ENCODE results near the gene SSR3.
A peak's percentile ranks its signal among the peaks of the same experiment; 100 is the strongest.
"Not testable (repeated sequence)": the region's sequence is repeated elsewhere in the genome, so short reads cannot be mapped to it uniquely, and the experiment has no call there.

SSR3 gene

DNA sequence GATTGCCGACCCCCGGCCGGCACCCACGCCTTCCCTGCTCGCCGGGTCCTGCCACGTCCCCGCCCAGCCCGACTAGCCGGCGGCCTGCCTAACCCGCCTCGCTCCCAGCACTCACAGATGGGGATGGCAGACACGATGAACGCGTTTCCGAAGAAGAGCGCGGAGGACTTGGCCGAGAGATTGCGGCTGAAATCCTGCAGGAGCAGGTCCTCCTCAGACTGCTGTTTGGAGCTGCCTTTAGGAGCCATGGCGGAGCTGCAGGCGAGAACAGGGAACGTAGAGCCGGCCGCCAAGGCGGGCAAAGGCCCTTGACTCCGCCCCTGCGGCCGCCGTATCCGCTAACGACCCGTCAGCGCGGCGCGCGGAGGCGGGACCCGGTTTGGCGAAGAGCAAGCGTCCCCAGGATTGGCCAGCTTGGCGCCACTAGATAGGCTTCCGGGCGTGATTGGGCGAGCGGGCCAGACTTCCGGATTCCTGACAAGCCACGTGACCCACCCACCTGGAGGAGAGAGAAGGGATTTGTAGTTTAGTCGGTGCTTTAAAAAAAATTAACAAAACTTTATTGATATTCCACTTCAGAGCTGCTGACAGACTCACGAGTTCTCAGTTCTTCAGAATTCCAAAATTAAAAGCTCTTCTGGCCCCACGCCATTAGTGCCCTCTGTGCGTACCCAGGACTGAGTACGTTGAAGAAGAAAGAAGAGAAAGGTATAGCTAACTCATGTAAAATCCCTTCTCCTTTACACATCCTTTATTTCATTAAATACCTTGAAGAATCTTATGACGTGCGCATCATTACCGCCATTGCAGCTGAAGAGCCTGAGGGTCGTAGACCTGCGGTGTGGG, at the start of gene SSR3:
Gene SSR3, minus strand, starts transcription at position 276 of the 846 bp plus-strand sequence. Its CDS starts 28 bp downstream, at position 248.
- DNase-seq, result peak; percentile 96

DNA sequence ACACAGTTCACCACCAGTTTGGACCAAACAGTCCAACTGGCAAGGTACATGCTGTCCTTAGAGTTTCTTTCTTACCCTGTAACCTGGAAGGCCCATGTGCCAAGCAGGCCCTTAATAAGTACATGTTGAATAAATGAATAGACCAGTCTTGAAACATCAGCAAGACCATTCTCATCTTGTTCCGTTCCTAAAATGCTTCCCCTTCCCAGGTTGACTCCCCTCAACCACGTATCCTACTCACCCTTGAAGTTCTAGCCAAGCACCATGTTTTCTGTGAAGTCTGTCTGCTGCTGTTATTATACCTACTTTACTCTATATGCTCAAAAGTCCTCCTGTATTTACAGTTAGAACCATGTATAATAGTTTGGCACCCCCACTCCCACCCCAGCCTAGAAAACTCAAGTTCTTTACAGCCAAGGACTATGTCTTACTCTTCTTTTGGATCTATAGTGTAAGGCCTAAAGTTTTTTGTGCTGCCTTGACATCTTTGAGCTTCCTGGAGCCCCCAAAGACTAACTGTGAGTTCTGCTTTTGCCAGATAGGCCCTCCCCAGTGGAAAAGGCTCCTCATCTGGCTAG, 49.2 kb upstream of the SSR3 start:
- no peak for DNase-seq

DNA sequence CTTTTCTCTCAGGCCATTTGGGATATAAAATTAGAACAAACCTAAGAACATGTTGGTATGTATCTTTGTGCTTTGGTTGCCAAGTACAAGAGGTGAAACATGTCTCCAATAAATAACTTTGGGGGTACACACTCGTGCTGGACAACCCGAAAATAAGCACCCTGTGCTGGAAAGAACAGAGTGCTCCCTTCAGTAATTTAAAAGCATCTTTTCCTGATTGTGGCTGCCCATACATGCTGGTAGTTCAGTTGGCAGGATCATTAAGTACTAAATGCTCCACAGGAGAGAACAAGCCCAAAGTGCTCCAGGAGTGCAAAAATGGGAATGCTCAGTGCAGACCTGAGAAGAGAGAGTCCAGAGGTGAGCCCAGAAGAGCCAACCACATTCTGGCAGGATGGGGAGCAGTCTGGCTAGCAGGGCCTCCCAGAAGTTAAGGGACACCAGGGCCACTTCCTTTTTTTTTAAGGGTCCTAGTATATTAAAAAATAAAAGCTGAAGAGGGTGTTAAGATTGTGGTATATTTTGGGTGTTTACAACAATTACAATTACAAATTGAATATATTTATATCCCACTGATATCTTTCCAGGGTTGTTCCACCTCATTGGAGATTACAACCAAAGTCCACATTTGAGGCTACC, 48.6 kb upstream of the SSR3 start:
- no peak for DNase-seq

DNA sequence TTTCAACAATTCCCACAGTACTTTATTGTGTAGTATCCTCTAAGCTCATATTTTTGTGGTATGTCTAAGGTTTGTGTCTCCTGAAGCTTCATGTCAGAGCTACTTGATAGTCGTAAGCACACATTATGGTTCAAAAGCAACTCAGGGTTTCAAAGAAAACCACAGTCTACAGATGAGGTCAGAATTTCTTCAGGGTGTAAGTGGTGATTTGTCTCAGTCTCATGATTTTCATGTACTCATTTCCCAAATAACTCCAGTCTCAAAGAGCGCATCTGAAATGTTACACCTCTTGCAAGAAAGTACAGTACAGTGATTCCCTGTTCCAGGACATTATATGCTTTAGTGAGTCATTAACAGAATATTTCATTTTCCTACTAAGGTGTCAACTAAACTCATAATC, 47.5 kb upstream of the SSR3 start:
- DNase-seq, result no peak

DNA sequence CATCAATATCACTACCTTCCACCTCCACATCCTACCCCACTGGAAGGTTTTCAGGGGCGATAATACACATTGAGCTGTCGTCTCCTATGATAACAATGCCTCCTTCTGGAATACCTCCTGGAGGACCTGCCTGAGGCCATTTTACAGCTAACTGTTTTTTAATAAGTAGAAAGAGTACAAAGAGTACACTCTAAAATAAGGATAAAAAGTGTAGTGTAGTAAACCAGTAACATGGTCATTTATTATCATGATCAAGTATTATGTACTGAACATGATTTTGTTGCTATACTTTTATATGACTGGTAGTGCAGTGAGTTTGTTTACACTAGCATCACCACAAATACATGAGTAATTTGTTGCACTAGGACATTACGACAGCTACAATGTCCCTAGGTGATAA, 46.6 kb upstream of the SSR3 start:
- DNase-seq, result no peak

DNA sequence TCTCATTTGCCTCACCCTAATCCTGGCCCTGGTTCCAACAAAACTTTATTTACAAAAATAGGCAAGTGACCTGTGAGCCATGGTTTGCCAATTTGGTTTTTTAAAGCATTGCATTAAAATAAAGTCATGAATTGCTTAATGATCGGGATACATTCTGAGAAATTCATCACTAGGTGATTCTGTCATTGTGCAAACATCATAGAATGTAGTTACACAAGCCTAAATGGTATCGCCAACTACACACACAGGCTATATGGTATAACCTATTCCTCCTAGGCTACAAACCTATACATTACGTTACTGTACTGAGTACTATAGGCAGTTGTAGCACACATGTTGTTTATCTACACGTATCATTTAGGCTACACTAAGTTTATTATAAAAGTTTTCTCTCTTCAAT, 45.9 kb upstream of the SSR3 start:
- no peak for DNase-seq

DNA sequence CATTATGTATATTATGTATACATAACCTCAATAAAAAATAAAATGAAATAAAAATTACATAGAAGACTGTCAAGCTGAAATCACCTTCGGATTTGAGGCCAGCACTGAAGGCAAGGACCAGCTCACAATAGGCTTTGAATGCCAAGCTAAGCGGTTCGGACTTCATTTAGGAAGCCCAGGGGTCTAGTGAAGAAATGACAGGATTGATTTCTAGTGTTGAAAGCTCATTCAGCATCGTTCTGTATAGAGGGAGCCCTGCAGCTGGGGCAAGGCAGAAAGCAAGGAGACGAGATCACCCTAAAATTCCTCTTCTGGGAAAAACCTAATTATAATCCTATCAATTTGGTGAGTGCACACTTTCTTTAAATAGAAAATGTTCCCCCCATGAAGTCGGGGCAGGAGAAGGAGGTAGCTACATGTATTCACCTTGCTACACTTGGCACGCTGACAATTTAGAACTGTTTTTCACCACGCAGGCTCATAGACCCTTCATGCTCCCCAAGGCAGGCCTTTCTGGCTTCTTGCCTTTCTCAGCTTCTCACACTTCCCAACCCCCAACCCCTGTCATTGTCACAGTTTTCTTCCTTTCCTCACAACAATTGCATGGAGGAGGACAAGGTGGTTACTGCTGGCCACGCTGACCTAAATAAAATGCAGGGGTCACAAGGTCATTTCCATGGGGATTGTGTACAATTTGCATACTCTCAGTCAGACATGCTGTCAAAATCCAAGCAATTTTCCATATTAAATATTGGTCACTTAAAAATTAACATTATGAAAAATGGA, 44.4 kb upstream of the SSR3 start:
- DNase-seq, result no peak

DNA sequence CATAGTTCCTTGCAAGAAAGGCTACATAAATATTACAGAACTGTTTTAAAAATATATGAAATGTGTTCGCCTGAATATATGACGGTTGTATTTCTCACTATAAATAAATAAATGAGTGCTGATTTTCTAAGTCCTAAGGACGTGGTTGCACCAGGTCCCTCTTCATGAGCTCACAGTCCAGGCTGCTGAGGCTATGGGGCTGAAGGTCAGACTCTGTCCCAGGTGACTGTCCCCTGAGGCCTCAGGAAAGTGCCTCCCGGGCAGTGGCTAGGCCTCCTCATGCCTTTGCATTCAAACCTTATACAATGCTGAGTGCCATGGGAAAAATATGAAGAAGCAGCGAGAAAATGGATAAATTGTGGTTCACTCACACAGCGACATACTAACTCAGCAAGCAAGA, 43.5 kb upstream of the SSR3 start:
- DNase-seq, result no peak

DNA sequence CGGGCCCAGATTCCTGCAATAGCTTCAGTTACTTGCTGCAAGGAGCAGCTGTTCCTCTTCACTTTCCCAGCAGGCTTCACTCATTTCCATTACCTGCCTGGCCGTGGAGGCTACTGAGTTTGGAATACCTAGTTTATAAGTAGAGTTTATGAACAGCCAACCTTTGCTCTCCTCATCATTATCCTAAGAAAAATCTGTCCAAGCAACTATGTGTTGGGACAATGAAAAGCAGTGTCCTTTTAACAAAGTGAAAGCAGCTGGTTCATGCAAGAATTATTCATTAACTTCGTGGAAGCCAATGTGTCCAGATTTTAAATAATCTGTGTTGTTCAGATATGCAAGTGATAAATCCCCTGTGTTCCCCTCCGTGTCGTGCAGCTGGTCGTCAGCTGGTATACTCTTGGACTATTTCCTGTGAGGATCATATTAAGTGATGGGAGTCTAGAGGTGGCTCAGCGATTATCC, 39.3 kb upstream of the SSR3 start:
- no peak for DNase-seq

DNA sequence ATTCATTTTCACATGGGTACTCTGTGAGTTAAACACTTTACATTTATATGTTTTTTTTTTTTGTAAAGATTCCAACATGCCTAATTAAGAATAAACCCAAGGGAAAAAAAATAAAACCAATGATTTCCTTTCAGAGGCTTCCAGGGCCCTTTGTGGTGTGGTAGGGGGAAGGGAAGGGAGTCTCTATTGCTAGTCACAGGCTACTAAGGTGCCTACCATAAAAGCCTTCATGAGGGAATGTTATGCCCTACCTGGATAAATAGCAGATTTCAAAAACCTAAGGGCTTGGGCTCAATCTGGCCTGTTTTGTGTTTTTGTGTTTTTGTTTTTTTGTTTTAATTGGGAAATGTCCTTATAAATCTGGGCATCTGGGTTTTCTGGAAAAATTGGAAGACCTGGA, 38.9 kb upstream of the SSR3 start:
- no peak for DNase-seq

DNA sequence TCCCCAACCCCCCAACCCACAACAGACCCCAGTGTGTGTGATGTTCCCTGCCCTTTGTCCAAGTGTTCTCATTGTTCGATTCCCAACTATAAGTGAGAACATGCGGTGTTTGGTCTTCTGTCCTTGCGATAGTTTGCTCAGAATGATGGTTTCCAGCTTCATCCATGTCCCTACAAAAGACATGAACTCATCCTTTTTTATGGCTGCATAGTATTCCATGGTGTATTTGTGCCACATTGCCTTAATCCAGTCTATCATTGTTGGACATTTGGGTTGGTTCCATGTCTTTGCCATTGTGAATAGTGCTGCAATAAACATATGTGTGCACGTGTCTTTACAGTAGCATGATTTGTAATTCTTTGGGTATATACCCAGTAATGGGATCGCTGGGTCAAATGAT, 34.9 kb upstream of the SSR3 start:
- not testable (repeated sequence) for DNase-seq

DNA sequence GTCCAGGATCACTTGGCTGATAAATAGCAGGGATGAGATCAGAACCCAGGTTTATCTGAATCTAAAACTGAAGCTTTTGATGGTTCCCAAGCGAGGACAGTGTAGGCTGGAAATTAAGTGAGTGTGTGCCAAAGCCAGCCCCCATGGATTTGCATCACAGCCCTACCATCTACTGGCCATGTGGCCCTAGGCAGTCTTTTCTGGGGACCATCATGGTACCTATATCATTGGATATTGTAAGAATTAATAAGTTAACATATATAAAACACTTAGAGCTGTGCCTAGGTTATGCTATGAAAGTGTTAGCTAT, 32.8 kb upstream of the SSR3 start:
- no peak for DNase-seq

DNA sequence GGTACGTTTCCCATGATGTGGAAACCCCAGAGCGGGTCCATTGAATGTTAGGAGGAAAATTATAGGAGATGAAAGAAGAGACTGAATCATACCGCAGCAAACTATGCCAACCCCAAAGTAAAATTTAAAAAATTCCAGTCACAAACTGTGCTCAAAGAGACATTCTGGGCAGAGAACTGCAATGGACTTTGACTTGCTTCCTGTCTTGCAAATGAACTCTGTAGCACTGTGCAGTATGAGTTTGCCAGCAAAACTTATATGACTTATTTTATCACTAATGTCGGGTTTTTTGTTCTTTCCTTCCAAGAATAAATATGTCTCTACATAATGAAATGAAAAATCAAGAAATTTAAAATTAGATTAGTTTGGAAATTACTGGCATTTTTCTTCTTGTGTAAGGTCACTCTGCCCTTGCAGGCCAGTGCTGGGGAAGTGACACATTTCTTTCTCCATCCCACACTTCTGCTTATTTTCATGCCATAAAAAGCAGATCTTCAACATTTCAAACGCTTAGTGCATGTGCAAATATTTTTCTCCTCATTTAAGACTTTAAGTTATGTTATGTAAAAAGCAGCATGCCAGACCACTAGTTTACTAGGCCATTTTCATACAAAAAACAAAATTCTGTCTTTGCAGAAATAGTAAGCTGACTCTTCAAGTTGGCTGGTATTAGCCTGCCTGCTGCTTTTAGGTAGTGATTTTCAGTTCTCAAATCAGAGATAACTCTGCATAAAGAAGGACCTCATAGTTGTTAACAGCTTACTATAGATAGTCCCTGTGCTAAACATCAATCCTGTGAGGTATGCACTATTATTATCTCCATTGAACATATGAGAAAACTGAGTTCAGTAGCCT, 32.2 kb upstream of the SSR3 start:
- no peak for DNase-seq

DNA sequence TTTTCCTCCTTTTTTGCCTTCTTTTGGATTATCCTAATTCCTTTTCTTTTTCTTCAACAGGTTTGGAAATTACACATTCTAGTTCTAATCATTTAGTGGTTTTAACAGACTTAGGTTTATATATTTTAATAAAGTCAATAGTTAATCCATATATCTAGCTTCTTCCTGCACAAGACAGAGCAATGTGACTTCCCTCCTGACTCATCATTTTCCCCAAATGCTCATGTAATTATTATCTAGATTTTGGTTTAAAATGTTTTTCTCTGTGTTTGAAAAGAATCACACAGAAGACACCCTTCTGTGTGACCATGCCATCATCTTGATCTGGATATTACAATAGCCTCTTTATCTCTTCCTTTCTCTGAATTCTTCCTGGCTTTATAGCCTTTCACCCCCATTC, 28.6 kb upstream of the SSR3 start:
- no peak for DNase-seq

DNA sequence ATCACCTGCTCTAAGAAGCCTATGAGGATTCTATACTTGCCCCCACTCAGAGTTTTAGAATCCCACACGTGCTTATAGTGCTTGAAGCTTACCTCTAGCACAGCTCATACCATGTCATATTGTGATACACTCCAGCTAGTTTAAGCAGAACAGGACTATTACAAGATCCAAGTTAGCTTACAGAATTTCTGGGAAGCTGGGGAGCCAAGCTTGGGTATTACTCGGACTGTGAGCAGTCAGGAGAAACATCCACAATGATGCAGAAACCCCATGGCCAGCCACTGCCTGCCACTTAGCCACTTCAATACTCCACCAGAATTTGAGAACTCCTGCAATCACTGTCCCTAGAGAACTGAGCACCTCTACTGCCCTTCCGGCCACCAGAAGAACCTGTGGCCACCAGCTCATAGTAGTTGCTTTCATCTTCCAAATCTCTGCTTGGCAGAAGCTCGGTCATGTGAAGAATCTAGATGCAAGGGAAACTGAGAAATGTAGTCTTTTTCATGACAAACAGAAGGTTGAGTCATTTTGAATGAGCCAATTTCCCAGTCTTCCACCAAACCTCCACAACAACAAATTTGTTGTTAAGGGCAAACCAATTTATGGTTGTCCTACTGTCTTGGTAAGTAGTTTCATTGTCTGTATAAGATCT, 27.7 kb upstream of the SSR3 start:
- DNase-seq, result no peak

DNA sequence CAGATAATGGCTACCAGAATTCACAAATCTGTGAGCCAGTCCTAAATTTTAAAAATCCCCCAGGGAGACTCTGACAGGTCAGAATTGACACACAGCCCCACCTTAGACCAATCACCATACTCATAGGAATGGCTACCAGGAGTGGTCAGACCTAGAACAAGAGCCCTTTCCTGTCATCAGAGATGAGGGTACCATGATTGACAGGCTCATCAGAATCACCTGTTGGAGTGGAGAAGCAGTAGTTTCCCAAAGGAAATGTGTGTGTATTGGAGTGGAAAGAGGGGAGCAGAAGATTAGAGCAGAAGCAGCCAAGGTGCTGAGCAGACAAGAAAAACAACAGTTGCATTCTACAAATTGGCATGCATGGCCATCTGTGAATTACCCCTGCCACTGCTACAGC, 27.0 kb upstream of the SSR3 start:
- DNase-seq, result no peak

DNA sequence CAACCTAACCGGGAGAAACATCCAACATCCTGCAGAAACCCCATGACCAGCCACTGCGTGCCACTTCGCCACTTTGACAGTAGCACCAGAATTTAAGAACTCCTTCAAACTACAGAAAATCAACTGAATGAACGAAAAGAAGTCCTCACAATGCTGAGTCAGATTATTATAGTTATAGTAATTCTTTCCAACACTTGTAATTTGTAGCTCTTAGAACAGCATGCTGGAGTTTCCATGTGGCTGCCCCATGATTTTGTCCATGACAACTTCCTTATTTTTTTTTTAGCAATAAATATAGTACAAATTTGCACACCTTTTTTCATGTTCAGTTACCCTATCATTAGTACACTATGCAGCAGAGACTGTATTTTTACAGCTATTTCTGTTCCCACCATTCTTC, 26.1 kb upstream of the SSR3 start:
- DNase-seq, result no peak

DNA sequence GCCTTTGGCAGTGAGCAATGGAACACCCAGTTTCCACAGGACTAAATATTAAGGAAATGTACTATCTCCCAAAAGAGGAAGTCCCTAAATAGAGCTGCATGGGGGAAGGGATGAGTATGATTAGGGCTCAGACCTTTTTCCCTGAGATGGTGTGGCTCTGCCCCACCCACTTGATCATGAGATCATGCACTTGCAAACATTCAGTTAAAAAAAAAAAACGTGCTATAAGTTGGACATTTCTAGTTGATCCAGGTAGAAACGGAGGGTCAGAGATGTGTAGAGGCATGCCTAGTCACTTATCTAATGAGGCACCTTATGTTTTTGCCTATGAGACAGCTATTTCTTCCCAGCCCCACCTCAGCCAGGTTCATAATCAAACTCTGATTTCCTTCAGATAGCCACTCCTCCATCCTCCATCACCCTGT, 24.5 kb upstream of the SSR3 start:
- DNase-seq, result no peak

DNA sequence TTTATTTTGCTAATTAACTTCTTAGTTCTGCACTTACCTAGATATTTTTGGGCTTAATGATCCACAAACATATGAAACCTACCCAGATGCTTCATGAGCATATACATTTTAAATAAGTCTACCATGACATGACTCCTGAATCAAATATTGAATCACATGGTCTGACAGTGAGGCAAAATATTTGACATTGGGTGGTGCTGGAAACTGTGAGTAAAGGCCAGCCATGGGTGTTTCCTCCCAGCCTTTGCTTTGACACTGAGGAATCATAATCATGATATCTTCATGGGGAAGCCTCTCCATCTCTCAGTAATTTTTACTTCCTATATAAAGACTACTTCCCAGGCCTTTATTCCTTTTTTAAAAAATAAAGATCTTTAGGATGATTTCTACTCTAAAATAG, 22.8 kb upstream of the SSR3 start:
- no peak for DNase-seq

DNA sequence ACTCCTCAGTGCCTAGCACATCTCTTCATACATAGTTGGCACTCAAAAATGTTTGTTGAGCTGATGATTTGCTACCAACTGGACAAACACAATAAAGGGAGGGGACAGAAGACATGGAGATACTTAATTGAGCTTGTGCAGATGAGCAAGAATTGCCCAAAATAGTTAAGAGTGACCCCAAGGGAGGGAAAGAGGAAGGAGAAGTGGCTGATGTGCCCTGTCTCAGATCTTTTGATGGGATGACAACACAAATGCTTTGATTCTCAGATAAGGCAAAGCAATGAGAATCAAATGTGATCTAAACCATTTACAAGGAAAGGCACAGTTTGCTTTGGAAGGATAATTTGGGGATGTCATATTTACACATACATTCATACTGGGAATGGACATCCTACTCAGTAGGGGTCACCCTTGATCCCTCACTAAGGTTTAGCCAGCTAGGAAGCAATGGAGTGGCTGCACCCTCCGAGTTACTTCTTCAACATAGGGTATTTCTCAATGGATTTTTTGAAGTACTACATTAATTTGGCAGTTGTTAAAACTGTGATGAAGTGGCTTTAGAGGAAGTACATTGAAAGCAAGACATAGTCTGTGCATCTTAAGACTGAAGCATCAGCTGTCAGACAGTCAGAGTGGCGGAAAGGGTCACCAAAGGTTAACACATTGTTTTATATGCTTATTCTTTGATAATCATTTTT, 21.9 kb upstream of the SSR3 start:
- no peak for DNase-seq

DNA sequence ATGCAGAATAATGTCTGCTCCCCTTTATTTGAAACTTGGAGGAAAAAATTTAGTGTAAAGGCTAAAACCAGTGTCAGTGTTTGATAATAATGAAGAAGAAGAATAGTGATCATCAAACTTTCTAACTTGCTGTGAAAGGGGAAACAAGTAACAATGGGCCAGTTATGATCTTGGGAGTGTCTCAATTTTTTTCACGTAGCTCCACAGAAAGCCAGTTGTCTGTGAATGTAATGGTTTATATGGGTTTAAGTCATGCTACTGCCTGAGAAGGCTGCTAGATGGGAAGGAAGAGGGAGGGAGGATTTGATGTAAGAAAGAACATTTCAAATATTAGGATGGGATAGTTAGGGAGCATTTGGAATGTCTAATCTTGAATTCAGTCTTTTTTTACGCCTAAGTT, 21.1 kb upstream of the SSR3 start:
- no peak for DNase-seq
